NOMO-1 treated with dmso at 0.1 percent for 144 hours (cell line): Measurements from ENCODE around the gene FAF1.
"Not testable (repeated sequence)": the region's sequence is repeated elsewhere in the genome, so short reads cannot be mapped to it uniquely, and the experiment has no call there.

Experiments
- DNase-seq: peaks from one replicate; lab custom pipeline; 2025; ENCODE audit not compliant: unreplicated experiment; lab: John Stamatoyannopoulos, UW

The FAF1 gene

DNA sequence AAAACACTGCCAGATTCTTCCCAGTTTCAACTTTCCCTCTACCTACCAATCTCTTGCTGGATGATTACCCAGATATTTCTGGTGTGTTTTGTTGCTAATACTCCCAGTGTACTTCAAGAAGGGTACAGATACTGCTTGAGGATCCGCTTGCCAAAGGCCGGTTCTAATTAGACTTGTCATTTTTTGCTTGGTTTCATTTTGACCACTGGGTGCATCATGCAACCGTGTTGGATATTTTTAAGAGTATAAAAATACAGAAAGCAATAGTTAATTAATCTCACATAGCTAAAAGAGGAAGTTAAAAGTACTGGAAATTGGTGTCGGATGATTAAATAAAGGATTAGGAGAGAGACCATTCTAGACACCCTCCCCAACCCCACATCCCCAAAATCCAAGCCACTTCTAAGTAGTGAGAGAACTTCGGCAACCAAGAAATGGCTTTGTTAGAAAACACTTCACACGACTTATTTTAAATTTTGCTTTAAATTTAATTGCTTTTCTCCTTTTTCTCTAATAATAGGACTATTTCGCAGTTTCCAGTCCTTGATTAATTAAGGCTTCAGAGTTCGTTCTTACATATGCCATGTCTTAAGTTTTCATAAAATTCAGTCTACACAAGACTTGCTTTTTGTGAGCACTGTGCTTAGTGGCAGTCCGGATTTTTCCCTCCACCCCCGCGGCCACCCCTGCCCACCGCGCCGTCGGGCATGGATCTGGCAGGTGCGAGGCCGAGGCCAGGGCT, 7.5 kb upstream of the FAF1 start:
- peak; percentile 50 for DNase-seq

DNA sequence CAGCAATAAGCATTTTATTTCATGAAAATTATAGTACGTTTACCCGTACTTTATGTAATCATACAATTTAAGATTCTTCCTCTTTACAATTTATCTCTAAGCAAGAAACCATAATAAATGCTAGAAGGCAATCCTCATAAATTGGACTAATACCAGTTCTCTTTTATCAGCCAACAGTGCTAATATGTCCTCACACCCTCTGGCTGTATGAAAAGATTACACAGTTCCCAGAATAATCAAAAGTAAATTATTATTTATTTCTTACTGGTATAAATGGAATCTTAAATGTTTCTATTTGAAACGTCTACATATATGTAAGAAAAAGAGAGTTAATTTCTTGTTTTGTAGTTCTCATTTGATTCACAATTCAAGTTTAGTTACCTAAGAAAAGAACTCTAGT, 6.9 kb upstream of the FAF1 start:
- DNase-seq, result no peak

DNA sequence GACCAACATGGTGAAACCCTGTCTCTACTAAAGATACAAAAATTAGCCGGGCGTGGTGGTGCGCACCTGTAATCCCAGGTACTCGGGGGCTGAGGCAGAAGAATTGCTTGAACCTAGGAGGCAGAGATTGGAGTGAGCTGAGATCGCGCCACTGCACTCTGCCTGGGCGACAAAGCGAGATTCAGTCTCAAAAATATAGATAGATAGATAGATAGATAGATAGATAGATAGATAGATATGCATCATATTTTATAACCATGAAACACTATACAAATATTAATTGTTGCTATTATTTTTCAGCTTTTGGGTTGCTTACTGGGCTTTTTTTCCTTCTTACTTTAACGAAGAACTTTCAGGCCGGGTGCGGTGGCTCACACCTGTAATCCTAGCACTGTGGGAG, 4.8 kb upstream of the FAF1 start:
- DNase-seq, result no peak

DNA sequence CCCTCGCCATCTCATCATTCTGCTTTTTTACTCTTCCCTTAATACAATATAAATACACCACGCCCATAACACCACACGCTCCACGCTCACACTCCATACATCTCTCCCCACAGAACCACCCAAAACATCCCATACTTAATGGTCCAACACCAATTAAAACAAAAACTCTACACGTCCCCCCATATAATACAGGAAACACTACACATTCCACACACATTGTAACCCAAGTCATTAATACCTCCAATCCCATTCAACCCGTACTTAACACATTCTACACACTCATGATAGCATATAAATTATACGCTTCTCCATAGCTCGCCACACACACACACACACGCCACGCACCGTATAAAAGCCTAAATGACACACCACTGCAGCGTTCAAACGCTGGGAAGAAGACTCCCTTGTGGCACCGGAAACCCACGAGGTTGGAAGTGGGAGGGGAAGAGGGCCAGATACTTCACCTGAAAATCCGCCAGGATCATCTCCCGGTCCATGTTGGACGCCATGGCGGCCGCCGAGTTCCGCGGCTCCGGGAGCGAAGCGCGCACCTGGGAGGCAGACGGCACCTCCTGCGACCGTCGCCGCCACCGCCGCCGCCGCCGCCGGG, 659 bp downstream of the FAF1 start:
- DNase-seq, result peak; percentile 59

DNA sequence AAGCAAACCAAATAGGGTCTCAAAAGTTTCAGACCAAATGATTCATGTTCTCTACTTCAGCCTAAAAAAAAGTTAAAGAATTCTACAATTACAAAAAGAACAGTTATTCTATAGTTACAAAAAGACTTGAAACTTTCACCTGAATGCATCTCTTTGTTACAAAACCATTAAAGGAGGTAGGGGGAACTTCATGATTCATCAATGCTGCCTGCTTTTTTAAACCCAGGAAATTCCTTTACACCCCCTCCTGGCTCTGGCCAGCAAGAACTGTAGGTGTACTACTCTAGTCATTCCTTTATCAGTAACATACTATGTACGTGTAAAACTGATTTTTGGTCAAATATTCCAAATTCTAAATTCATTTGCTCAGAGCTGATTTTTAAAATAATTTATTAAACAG, 5.0 kb downstream of the FAF1 start:
- DNase-seq, result no peak

DNA sequence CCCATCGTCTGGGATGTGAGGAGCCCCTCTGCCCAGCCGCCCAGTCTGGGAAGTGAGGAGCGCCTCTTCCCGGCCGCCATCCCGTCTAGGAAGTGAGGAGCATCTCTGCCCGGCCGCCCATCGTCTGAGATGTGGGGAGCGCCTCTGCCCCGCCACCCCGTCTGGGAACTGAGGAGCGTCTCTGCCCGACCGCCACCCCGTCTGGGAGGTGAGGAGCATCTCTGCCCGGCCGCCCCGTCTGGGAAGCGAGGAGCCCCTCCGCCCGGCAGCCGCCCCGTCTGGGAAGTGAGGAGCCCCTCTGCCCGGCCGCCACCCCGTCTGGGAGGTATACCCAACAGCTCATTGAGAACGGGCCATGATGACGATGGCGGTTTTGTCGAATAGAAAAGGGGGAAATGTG, 7.5 kb downstream of the FAF1 start:
- not testable (repeated sequence) for DNase-seq

DNA sequence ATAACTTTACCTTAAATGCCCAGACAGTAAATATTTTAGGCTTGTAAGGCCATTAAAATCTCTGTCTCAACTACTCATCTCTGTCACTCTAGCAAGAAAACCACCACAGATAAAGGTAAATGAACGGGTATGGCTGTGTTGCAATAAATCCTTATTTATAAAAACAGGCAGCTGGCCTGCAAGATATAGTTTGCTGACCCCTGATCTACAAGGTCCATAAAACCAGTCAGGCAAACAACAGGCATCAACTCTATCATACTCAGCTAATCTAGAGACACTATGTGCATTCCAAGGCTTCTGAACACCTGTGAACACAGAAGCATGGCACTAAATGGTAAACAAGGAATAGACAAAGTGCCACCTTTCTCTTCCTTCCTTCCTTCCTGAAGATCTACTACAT, 9.7 kb downstream of the FAF1 start:
- DNase-seq, result no peak

DNA sequence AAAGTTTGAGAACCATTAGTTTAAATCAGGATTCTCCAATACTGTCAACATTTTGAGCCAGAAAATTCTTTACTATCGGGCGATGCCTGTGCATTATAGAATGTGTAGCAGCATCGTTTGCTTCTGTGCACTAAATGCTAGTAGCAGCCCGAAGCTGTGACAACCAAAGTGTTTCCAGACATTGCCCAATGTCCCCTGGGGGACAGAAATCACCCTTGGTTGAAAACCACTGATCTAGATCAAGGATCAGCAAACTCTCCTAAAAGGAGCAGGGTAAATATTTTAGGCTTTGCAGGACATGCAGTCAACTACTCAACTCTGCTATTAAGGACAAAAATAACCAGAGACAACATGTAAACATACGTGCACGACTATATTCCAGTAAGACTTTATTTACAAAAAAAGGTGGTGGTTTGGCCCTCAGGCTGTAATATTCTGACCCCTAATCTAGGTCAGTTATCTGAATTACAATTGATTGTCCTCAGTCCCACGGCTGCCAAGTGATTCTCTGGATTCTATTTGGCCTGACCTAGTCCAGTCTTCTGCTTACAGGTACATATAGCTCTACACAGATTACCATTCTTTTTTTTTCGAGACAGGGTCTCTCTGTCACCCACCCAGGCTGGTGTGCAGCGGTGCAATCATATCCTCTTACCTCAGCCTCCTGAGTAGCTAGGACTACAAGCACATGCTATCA, 10.6 kb downstream of the FAF1 start:
- DNase-seq, result no peak

DNA sequence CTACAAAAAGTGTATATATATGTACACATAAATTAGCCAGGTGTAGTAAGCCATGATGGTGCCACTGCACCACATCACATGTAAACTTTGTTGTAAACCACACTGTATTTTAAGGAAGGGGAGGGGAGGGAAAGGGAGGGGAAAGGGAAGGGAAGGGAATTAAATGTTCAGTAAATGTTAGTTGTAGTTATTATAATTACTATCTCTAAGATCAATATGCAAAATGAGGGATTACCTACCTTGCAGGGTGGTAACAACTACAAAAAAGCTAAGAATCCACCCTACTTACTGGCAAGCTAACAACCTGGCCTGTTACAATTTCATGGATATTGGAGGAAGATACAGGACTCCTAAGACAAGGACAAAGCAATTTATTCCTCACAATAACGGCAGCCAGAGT, 17.7 kb downstream of the FAF1 start:
- DNase-seq, result no peak

DNA sequence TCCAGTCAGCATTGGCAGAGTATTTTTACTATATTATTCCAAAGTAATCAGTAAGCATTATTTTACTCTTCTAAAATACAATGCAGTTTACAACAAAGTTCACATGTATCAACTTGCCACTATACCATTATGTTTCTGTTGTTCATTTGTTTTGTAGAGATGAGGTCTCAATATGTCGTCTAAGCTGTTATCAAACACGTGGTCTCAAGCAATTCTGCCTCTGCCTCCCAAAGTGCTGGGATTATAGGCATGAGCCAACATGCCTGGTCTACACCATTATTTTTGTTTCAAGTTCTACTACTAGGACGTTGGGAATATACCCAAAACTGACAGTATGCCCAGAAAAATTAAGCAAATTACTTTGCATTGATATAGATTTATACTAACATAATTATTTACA, 19.8 kb downstream of the FAF1 start:
- DNase-seq, result no peak

DNA sequence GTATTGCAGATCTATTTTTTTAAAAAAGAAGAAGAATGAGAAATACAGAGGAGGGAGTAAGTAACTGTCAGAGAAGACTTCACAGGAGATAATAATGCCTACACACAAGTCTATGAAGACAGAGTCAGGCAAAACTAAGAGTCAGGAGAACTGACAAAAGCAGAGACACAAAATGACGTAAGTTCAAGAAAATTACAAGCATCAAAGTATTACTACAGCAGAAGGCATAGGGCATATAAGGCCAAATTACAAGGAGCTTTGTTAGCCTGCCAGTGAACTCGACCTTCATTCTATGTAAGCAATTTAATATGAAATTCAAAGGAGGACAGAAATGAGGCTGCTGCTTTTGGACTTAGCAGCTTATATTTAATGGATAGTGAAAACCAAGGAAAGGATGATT, 23.7 kb downstream of the FAF1 start:
- DNase-seq, result no peak

DNA sequence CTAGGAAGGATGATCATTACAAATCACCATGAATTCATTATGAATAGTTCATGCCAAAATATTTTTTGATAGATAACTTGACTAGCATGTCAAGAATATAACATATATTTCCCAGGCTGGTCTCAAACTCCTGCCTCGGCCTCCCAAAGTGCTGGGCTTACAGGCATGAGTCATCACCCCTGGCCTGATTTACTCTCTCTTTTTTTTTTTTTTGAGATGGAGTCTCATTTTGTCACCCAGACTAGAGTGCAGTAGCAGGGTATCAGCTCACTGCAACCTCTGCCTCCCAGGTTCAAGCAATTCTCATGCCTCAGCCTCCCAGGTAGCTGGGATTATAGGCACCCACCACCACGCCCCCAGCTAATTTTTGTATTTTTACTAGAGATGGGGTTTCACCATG, 24.8 kb downstream of the FAF1 start:
- DNase-seq, result not testable (repeated sequence)

DNA sequence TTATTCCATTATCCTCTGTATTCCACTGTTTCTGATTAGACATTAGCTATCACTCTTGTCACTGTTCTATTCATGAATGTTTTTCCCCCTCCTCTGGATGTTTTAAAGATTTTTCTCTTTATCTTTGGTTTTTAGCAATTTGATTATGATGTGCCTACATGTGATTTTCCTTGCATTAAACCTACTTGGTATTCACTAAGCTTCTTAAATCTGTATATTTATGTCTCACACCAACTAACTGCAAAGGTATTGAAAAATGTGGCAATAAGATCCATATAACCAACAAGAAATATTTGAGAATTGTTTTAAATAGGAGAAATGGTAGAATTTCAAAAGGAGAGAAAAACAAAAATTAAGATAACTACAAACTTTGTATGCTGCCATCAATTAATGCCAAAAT, 25.2 kb downstream of the FAF1 start:
- no peak for DNase-seq

DNA sequence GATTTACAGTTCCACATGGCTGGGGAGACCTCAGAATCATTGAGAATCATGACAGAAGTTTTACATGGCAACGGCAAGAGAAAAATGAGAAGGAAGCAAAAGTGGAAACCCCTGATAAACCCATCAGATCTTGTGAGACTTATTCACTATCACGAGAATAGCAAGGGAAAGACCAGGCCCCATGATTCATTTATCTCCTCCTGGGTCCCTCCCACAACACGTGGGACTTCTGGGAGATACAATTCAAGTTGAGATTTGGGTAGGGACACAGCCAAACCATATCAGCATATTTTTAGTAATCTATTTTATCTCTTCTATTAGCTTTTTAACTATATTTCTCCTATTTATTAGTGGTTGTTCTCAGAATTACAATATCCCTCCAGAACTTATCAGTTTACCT, 26.3 kb downstream of the FAF1 start:
- DNase-seq, result not testable (repeated sequence)

DNA sequence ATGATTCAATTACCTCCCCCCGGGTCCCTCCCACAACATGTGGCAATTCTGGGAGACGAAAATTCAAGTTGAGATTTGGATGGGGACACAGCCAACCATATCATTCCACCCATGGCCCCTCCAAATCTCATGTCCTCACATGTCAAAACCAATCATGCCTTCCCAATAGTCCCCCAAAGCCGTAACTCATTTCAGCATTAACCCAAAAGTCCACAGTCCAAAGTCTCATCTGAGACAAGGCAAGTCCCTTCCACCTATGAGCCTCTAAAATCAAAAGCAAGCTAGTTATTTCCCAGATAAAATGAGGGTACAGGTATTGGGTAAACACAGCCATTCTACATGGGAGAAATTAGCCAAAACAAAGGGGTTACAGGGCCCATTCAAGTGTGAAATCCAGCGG, 28.0 kb downstream of the FAF1 start:
- not testable (repeated sequence) for DNase-seq

DNA sequence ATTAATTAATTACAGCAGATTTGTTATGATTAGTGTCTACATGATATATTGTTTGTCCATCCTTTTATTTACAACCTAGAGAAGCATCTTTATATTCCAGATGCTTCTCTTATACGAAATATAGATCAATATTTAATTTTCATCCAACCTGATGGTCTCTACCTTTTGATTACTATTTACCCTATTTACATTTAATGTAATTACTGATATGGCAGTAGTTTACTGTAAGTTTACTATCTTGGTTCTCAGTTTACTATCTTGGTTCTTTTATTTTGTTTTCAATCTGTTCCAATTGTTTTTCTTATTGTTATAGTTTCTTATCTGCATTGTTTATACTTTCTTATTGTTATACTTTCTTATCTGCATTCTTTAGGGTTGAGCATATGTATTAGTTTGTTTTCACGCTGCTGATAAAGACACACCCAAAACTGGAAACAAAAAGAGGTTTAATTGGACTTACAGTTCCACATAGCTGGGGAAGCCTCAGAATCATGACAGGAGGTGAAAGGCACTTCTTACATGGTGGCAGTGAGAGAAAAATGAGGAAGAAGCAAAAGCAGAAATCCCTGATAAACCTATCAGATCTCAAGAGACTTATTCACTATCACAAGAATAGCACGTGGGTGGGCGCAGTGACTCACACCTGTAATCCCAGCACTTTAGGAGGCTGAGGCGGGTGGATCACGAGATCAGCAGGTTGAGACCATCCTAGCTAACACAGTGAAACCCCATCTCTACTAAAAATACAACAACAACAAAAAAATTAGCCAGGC, 28.9 kb downstream of the FAF1 start:
- no peak for DNase-seq

DNA sequence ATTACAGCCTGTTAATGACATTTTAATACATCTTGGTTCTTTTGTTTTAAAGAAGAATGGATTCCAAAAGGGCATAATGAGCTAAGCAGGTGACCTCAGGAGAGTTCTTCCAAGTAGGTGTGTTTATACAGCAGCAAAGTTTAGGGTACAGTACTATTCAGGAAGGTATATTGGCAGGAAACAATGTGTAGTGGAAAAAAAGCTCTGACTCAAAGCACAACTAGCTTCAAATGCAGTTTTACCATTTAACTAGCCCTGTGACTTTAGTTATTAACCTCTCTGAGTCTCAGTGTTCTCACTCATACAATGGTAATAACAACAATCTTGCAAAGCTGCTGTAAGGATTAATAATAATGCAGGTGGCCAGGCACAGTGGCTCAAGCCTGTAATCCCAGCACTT, 29.9 kb downstream of the FAF1 start:
- DNase-seq, result no peak

DNA sequence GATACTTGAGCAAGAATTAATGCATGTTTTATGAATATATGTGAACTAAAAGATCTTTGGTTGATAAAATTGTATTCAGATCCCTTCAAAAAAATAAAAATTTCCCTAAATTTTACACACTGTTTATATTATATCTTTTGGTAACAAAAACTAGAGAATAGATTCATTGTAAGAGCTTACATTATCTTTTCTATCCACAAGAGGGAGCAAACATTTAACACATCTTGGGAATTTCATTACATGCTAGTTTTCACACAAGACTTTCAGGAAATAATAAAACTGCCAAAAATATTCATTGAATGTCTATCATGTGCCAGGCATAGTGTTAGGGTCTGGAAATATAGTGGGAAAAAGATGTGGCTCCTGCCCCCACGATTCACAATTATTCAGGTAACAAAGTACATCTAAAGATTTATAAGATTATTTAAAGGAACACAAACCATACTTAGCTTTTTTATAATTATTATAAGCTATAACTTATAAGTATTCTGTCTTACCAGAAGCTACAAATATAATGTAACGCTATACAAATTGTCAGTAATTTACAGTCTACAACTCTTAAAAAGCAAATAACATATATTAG, 30.6 kb downstream of the FAF1 start:
- DNase-seq, result no peak

DNA sequence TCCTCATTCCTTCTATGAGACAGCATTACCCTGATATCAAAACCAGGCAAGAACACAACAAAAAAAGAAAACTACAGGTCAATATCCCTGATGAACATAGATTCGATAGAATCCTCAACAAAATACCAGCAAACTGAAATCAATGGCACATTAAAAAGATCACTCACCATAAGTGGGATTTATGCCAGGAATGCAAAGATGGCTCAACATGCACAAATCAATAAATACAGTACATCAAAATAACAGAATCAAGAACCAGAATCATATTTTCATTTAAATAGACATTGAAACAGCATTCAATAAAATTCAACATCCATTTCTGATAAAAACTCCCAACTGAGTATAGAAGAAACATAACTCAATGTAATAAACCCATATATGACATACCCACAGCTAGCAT, 36.5 kb downstream of the FAF1 start:
- no peak for DNase-seq

DNA sequence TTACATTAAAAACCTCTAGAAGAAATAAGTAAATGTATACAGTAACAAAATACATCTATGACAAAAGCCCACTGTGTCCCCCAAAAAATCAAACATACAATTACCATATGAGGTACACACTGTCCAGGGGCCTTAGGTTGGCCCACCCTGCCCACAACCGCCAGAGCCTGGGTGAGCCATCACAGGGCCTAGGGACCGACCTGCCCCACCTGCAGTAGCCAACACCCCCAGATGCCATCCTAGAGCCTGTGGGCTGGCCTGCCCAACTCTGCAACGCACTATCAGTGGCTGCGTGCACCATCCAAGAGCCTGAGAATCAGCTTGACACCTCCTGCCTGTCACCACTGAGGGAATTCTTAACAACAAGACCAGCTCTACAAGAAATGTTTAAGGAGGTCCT, 39.0 kb downstream of the FAF1 start:
- DNase-seq, result no peak

DNA sequence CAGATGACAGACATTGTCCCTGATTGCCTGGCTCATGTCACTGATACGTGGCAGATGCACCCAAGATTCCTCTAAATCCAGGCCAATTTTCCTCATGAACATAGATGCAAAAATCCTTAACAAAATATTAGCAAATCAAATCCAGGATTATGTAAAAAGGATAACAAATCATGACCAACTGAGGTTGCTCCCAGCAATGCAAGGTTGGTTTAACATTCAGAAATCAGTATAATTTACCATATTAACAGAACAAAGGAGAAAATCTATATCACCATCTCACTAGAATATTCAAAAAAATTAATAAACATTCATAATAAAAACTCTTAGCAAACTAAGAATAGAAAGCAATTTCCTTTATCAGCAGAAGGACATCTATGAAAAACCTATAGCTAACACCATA, 39.7 kb downstream of the FAF1 start:
- no peak for DNase-seq
